H1 (cell line): ENCODE measurements around the gene STARD8. TPM values are rescaled to one million over a fixed set of nuclear protein-coding genes. Genes with fewer than 3 reads are reported as not detected.

Experiments
- CTCF ChIA-PET: fragments of 300-600 bp; sonication (Branson Sonifier 250); formaldehyde crosslinking; loops from one replicate; lab custom pipeline; 2021; ENCODE audit not compliant: partially characterized antibody; lab: Charles Lee
- POLR2A ChIA-PET: fragments of 300-600 bp; sonication (Branson Sonifier 250); formaldehyde crosslinking; loops from one replicate; lab custom pipeline; 2021; ENCODE audit warnings: inconsistent platforms; ENCODE audit not compliant: partially characterized antibody; lab: Charles Lee
- DNase-seq, 2 experiments: peaks; one replicate each; pipeline versions ENCODE4 v3.0.0 to v3.0.0-alpha.2; 2010 to 2022; ENCODE audit warnings: low spot score in 2 of 2, low read depth in 1 of 2, mixed read lengths in 1 of 2
- FAIRE-seq: peaks from 2 replicates; lab custom pipeline; 2011; peaks lifted over from hg19 to GRCh38; lab: Jason Lieb, UNC
- H2AFZ ChIP-seq: 2 replicates; pipeline ENCODE4 v1.8.1; 2012; ENCODE audit warnings: low read length, inconsistent platforms
- H2AK5ac ChIP-seq: 2 replicates; pipeline ENCODE4 v1.6.1; 2013; ENCODE audit warnings: low read depth, low read length
- H2BK120ac ChIP-seq: replicated peaks from 2 replicates; pipeline ENCODE3; 2013; ENCODE audit warnings: low read depth, low read length, inconsistent platforms
- H2BK12ac ChIP-seq: 2 replicates; pipeline ENCODE4 v1.6.1; 2013; ENCODE audit warnings: low read depth, low read length
- H2BK15ac ChIP-seq: 2 replicates; pipeline ENCODE4 v1.6.1; 2013; ENCODE audit warnings: low read length
- H2BK20ac ChIP-seq: 2 replicates; pipeline ENCODE4 v1.6.1; 2013; ENCODE audit warnings: low read length
- H2BK5ac ChIP-seq: 2 replicates; pipeline ENCODE4 v1.6.1; 2013; ENCODE audit warnings: low read depth, low read length
- H3K14ac ChIP-seq: 2 replicates; pipeline ENCODE4 v1.6.1; 2013; ENCODE audit warnings: inconsistent platforms; ENCODE audit not compliant: insufficient read length
- H3K18ac ChIP-seq: 2 replicates; pipeline ENCODE4 v1.6.1; 2013; ENCODE audit warnings: low read length; ENCODE audit errors: extremely low read depth
- H3K23ac ChIP-seq: 2 replicates; pipeline ENCODE4 v1.6.1; 2013; ENCODE audit warnings: inconsistent platforms; ENCODE audit not compliant: insufficient read length
- H3K23me2 ChIP-seq: 2 replicates; pipeline ENCODE4 v1.6.1; 2013; ENCODE audit warnings: low read depth, low read length
- H3K27ac ChIP-seq: 2 replicates; pipeline ENCODE4 v1.6.1; 2011; ENCODE audit warnings: low read depth, low read length, inconsistent platforms
- H3K27me3 ChIP-seq, 4 experiments: replicated peaks in 1 of 4; 1 replicate in 1 of 4; 2 replicates in 3 of 4; pipeline versions ENCODE4 v1.6.1 to v1.8.1; 2011 to 2013; ENCODE audit warnings: low read length in 3 of 4, mild to moderate bottlenecking in 3 of 4, inconsistent platforms in 2 of 4, mixed read lengths in 2 of 4, moderate library complexity in 1 of 4; ENCODE audit not compliant: control insufficient read depth in 3 of 4, insufficient read depth in 3 of 4; ENCODE audit errors: extremely low read depth in 1 of 4
- H3K36me3 ChIP-seq, 4 experiments: 2 replicates each; pipeline versions ENCODE4 v1.6.1 to v1.8.1; 2011 to 2013; ENCODE audit warnings: mild to moderate bottlenecking in 4 of 4, low read length in 3 of 4, moderate library complexity in 2 of 4, control low read depth in 1 of 4, inconsistent platforms in 1 of 4; ENCODE audit not compliant: insufficient read depth in 4 of 4, control insufficient read depth in 2 of 4
- H3K4ac ChIP-seq: replicated peaks from 2 replicates; pipeline ENCODE3; 2013; ENCODE audit warnings: low read length, low read depth, mixed read lengths, inconsistent platforms; ENCODE audit not compliant: insufficient read length
- H3K4me1 ChIP-seq, 4 experiments: replicated peaks in 1 of 4; 1 replicate in 1 of 4; 2 replicates in 3 of 4; pipeline versions ENCODE4 v1.6.1 to v1.8.1; 2011 to 2013; ENCODE audit warnings: low read length in 3 of 4, inconsistent platforms in 2 of 4, mixed read lengths in 1 of 4; ENCODE audit not compliant: insufficient read depth in 4 of 4, control insufficient read depth in 3 of 4
- H3K4me2 ChIP-seq, 2 experiments: 2 replicates each; pipeline versions ENCODE4 v1.6.1 to v1.8.1; 2011 to 2013; ENCODE audit warnings: low read depth in 2 of 2, low read length in 2 of 2, control low read depth in 1 of 2, inconsistent platforms in 1 of 2, mild to moderate bottlenecking in 1 of 2; ENCODE audit not compliant: insufficient read depth in 1 of 2
- H3K4me3 ChIP-seq, 4 experiments: fragments of 200-600, 300-600 bp in 1 of 4; sonication (generic), shearing (Covaris generic), sonication (Bioruptor Twin) in 1 of 4; 2 replicates each; pipeline versions ENCODE4 v1.5.1 to v1.8.1; 2011 to 2016; ENCODE audit warnings: low read length in 4 of 4, low read depth in 3 of 4, control low read depth in 2 of 4, inconsistent platforms in 2 of 4, mild to moderate bottlenecking in 2 of 4, mixed read lengths in 1 of 4, moderate library complexity in 1 of 4; ENCODE audit not compliant: insufficient read depth in 2 of 4; ENCODE audit errors: extremely low read depth in 1 of 4
- H3K56ac ChIP-seq: replicated peaks from 2 replicates; pipeline ENCODE3; 2013; ENCODE audit warnings: low read depth, mild to moderate bottlenecking, mixed read lengths, low read length, inconsistent platforms; ENCODE audit not compliant: insufficient read length
- H3K79me1 ChIP-seq: 2 replicates; pipeline ENCODE4 v1.6.1; 2013; ENCODE audit warnings: low read depth, low read length, control low read depth
- H3K79me2 ChIP-seq, 2 experiments: 2 replicates each; pipeline versions ENCODE4 v1.6.1 to v1.8.1; 2012 to 2013; ENCODE audit warnings: low read length in 2 of 2, mild to moderate bottlenecking in 2 of 2, inconsistent platforms in 1 of 2; ENCODE audit not compliant: insufficient read depth in 2 of 2, control insufficient read depth in 1 of 2
- H3K9ac ChIP-seq, 4 experiments: replicated peaks in 1 of 4; 1 replicate in 1 of 4; 2 replicates in 3 of 4; pipeline versions ENCODE4 v1.6.1 to v1.8.1; 2011 to 2013; ENCODE audit warnings: low read depth in 3 of 4, low read length in 3 of 4, control low read depth in 2 of 4, mild to moderate bottlenecking in 2 of 4, moderate library complexity in 2 of 4, inconsistent platforms in 1 of 4; ENCODE audit errors: extremely low read depth in 1 of 4
- H3K9me3 ChIP-seq, 2 experiments: 2 replicates each; pipeline versions ENCODE4 v1.6.1 to v1.8.1; 2012 to 2013; ENCODE audit warnings: mild to moderate bottlenecking in 2 of 2, moderate library complexity in 2 of 2, control low read depth in 1 of 2, inconsistent platforms in 1 of 2, low read depth in 1 of 2, low read length in 1 of 2, mixed read lengths in 1 of 2; ENCODE audit not compliant: insufficient read depth in 2 of 2
- H4K20me1 ChIP-seq, 2 experiments: replicated peaks in 1 of 2; 2 replicates each; pipeline versions ENCODE3 to v1.8.1; 2011 to 2013; ENCODE audit warnings: inconsistent platforms in 2 of 2, low read length in 2 of 2, mild to moderate bottlenecking in 1 of 2; ENCODE audit not compliant: insufficient read depth in 2 of 2, control insufficient read depth in 1 of 2
- H4K5ac ChIP-seq: 2 replicates; pipeline ENCODE4 v1.6.1; 2013; ENCODE audit warnings: low read length, low read depth, mixed read lengths, inconsistent platforms; ENCODE audit not compliant: insufficient read length
- H4K8ac ChIP-seq: 2 replicates; pipeline ENCODE4 v1.8.0; 2013; ENCODE audit warnings: mild to moderate bottlenecking, moderate library complexity, low read length, inconsistent platforms; ENCODE audit not compliant: insufficient read depth; ENCODE audit errors: extremely low read depth
- H4K91ac ChIP-seq: replicated peaks from 2 replicates; pipeline ENCODE3; 2013; ENCODE audit warnings: low read length, mixed read lengths, inconsistent platforms; ENCODE audit not compliant: insufficient read length
- CTBP2 ChIP-seq: IDR thresholded peaks from 2 replicates; pipeline ENCODE4 v1.7.0; 2011; ENCODE audit warnings: borderline replicate concordance, mild to moderate bottlenecking, moderate library complexity, mixed read lengths, low read length; ENCODE audit not compliant: insufficient read depth, insufficient read length
- GABPA ChIP-seq: IDR thresholded peaks from 2 replicates; pipeline ENCODE4 v1.6.1; 2011; ENCODE audit warnings: mild to moderate bottlenecking, low read length, moderate library complexity, borderline replicate concordance; ENCODE audit not compliant: insufficient read depth
- HDAC6 ChIP-seq: IDR thresholded peaks from one replicate; pipeline ENCODE4 v1.7.1; 2012; ENCODE audit warnings: low read depth, mild to moderate bottlenecking, inconsistent platforms, low read length, moderate library complexity
- MAFK ChIP-seq: IDR thresholded peaks from 2 replicates; pipeline ENCODE4 v1.6.1; 2012; ENCODE audit warnings: low read depth, mild to moderate bottlenecking, improper control_type of control experiment, low read length
- NRF1 ChIP-seq: IDR thresholded peaks from 2 replicates; pipeline ENCODE4 v1.6.1; 2011; ENCODE audit warnings: mild to moderate bottlenecking, low read depth, low read length, improper control_type of control experiment
- SIN3A ChIP-seq, 2 experiments: IDR thresholded peaks in 1 of 2; conservative IDR thresholded peaks in 1 of 2; 2 replicates each; pipeline ENCODE4 v1.6.1; 2011 to 2012; ENCODE audit warnings: low read length in 2 of 2, improper control_type of control experiment in 1 of 2, low read depth in 1 of 2, mild to moderate bottlenecking in 1 of 2
- TAF1 ChIP-seq: IDR thresholded peaks from 2 replicates; pipeline ENCODE4 v1.6.1; 2011; ENCODE audit warnings: mild to moderate bottlenecking, low read depth, low read length
- WGBS, 2 experiments: shearing (Covaris generic) in 1 of 2; methylation state at CpG; one replicate each; pipeline versions ENCODE4 v1.1.6 to v1.1.7; 2013 to 2015; ENCODE audit warnings: low lambda C conversion rate in 2 of 2, mixed read lengths in 2 of 2, inconsistent platforms in 1 of 2, low coverage in 1 of 2, missing lambda C conversion rate in 1 of 2; ENCODE audit not compliant: insufficient replicate concordance in 2 of 2, insufficient coverage in 1 of 2, insufficient read length in 1 of 2; ENCODE audit errors: extremely low coverage in 1 of 2, missing lambda C conversion rate in 1 of 2; 5-methylcytosine and 5-hydroxymethylcytosine counted together
- polyA plus RNA-seq, 7 experiments: library from polyadenylated mRNA; depleted of rRNA in 3 of 7; stranded (reverse) in 5 of 7; unstranded in 2 of 7; fragments of >200 nt in 5 of 7; fragments of 200-250 nt in 2 of 7; gene quantifications; 1 replicate in 5 of 7; 2 replicates in 1 of 7; 4 replicates in 1 of 7; pipeline versions ENCODE4 v1.2.1 to v1.2.3, GENCODE V29; 2011 to 2013; ENCODE audit warnings: missing spikeins in 2 of 7, mixed read lengths in 2 of 7
- total RNA-seq: library from RNA; stranded (reverse); fragmentation: NEBNext Ultra II Directional; extraction: Animal tissue kit (Norgen Biotek cat#: 25700); gene quantifications from 2 replicates; pipeline ENCODE4 v1.2.1, GENCODE V29; 2021
- TF ChIP-seq, protein P1 (sequence below): IDR thresholded peaks from 2 replicates; pipeline ENCODE4 v1.6.1; 2012; ENCODE audit warnings: inconsistent platforms
- TF ChIP-seq, protein P2 (sequence below): IDR thresholded peaks from 2 replicates; pipeline ENCODE4 v1.6.1; 2011; ENCODE audit warnings: low read depth, mild to moderate bottlenecking, low read length; ENCODE audit not compliant: insufficient read depth
- TF ChIP-seq, protein P3 (sequence below), 3 experiments: IDR thresholded peaks; 1 replicate in 2 of 3; 2 replicates in 1 of 3; pipeline versions ENCODE4 v1.5.1 to v1.6.1; 2011; ENCODE audit warnings: low read length in 3 of 3, mild to moderate bottlenecking in 3 of 3, inconsistent platforms in 2 of 3, low read depth in 1 of 3, moderate library complexity in 1 of 3; ENCODE audit not compliant: insufficient read depth in 1 of 3; ENCODE audit errors: control extremely low read depth in 1 of 3

Gene STARD8
- total and polyA plus RNA-seq, 2 of the 8 experiments (the other 6 are each of a cell fraction or from before 2014, with no cell fraction given): 1.8 to 3.8 TPM

DNA sequence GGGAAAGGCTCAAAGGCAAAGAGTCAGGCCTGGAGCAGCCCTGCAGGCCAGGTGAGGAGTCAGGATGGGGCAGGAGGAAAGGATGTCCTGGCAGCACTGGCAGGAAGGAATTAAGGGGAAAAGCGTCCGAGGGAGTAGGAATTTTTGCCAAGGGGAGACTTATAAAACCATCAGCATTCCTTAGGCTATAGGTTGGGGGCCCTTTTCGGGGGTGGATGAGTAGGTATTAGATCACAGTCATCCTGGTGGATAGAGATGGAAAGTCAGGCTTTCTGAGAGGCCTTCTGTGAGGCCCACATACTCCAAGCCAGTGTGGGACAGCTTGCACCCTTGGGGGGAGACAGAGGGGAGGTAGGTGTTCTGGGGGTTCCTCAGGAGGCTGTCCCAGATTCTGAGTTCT is 12.3 kb downstream of the STARD8 start:
- H3K4me1 ChIP-seq: peaks cover 0 to 5% (median under 1%) of the 10 kb centered on the region in 4 experiments; a peak in 3 of 7 replicates
- ChIA-PET POLR2A (no interaction called here), CTCF (no interaction called here)
- no peak overlapping the region for H3K56ac ChIP-seq
- no peaks in the 10 kb centered on the region for H4K20me1 ChIP-seq
- 93% methylated on average over 3 of the region's 3 CpGs; no CpG with 5 or more reads in 1 of the 2 experiments for WGBS, 2 experiments
- H3K4me2 ChIP-seq: no peak overlapping the region
- no peak overlapping the region for H2AFZ ChIP-seq
- H3K27me3 ChIP-seq: no peaks in the 10 kb centered on the region
- H4K91ac ChIP-seq: no peak overlapping the region
- FAIRE-seq (no peak), DNase-seq (no peak)
- H2BK5ac ChIP-seq: no peak overlapping the region
- H2BK120ac ChIP-seq: no peak overlapping the region
- H3K79me2 ChIP-seq: no peaks in the 10 kb centered on the region
- H3K18ac ChIP-seq: no peak overlapping the region; the same call in 1 of the 2 replicates
- H2BK15ac ChIP-seq: no peak overlapping the region
- no peak overlapping the region for H4K8ac ChIP-seq
- no peak overlapping the region for H3K9ac ChIP-seq
- no peak overlapping the region for H2BK12ac ChIP-seq
- H3K9me3 ChIP-seq: no peaks in the 10 kb centered on the region
- H3K79me1 ChIP-seq: no peaks in the 10 kb centered on the region
- H3K36me3 ChIP-seq: no peaks in the 10 kb centered on the region
- no peak overlapping the region for H4K5ac ChIP-seq
- no peak overlapping the region for H3K14ac ChIP-seq
- no peak overlapping the region for H2BK20ac ChIP-seq
- H3K27ac ChIP-seq: no peak overlapping the region
- no peak overlapping the region for H2AK5ac ChIP-seq
- H3K23me2 ChIP-seq: 0 out of 2 replicates have a peak, but pooled peaks cover 2% of the 10 kb centered on the region
- no peak overlapping the region for H3K4me3 ChIP-seq
- H3K4ac ChIP-seq: no peak overlapping the region
- H3K23ac ChIP-seq: no peak overlapping the region
- TF ChIP-seq, protein P1, sequence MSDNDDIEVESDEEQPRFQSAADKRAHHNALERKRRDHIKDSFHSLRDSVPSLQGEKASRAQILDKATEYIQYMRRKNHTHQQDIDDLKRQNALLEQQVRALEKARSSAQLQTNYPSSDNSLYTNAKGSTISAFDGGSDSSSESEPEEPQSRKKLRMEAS: no peak
- TF ChIP-seq SIN3A (conservative IDR thresholded peaks at IDR 0.05 in 1 of 2, IDR thresholded peaks at IDR 0.05 in 1 of 2; ENCODE audit: low read depth in 1 of 2, low read length in 2 of 2) (no peak), HDAC6 (no peak), MAFK (no peak), TAF1 (no peak), CTBP2 (no peak), NRF1 (no peak), GABPA (no peak)
- TF ChIP-seq, protein P2, sequence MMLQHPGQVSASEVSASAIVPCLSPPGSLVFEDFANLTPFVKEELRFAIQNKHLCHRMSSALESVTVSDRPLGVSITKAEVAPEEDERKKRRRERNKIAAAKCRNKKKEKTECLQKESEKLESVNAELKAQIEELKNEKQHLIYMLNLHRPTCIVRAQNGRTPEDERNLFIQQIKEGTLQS: no peak
- TF ChIP-seq, protein P3, sequence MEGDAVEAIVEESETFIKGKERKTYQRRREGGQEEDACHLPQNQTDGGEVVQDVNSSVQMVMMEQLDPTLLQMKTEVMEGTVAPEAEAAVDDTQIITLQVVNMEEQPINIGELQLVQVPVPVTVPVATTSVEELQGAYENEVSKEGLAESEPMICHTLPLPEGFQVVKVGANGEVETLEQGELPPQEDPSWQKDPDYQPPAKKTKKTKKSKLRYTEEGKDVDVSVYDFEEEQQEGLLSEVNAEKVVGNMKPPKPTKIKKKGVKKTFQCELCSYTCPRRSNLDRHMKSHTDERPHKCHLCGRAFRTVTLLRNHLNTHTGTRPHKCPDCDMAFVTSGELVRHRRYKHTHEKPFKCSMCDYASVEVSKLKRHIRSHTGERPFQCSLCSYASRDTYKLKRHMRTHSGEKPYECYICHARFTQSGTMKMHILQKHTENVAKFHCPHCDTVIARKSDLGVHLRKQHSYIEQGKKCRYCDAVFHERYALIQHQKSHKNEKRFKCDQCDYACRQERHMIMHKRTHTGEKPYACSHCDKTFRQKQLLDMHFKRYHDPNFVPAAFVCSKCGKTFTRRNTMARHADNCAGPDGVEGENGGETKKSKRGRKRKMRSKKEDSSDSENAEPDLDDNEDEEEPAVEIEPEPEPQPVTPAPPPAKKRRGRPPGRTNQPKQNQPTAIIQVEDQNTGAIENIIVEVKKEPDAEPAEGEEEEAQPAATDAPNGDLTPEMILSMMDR (IDR thresholded peaks at IDR 0.05; ENCODE audit: control extremely low read depth in 1 of 3, insufficient read depth in 1 of 3, low read depth in 1 of 3, low read length in 3 of 3): no peak
